ENCODE measurements around the gene OR7G3.

GRCh38 chr19:9149997-9150396, 23.2 kb upstream of the OR7G3 start:
- TF ChIP-seq CTCF (conservative IDR thresholded peaks at IDR 0.05; ENCODE audit: low read length) (no peak), EZH2phosphoT487 (IDR thresholded peaks at IDR 0.05; ENCODE audit: borderline replicate concordance, low read depth, low read length) (no peak)
